ENCODE results near the gene INTS4. TPM values are rescaled to one million over a fixed set of nuclear protein-coding genes. Genes with fewer than 3 reads are reported as not detected.
"Not testable (repeated sequence)": the region's sequence is repeated elsewhere in the genome, so short reads cannot be mapped to it uniquely, and the experiment has no call there.

The INTS4 gene
- total and polyA plus RNA-seq, 2 donors from 2014 or later = 16.7 to 34.6 TPM

DNA sequence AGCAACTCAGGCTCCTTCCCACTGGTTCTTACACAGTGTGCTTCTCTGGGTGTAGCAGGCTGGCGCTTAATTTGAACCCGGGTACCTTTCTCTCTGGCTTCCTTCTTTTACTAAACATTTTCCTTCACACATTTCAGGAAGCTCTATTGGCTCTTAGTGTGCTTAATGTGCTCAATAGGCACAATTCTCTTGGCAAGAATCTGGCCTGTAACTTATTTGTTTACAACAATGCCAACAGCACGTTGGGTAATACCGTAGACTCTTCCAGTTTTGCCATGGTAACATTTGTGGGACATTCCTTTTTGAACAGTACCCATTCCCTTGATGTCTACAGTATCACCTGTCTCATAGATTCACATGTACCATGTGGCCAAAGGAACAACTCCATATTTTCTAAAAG, 125.7 kb downstream of the INTS4 start:
- Histone ChIP-seq H3K9me3 (ENCODE audit: control insufficient read depth in 2 of 3, insufficient read depth in 1 of 3, low read length in 3 of 3) (no peaks in the 10 kb centered on the region), H3K36me3 (ENCODE audit: control insufficient read depth in 2 of 3, insufficient read depth in 3 of 3, low read length in 3 of 3) (peaks cover under 1 to 8% (median 2%) of the 10 kb centered on the region in 3 donors), H3K27me3 (ENCODE audit: control insufficient read depth, insufficient read depth, low read length) (no peaks in the 10 kb centered on the region), H3K4me3 (ENCODE audit: low read length in 3 of 3) (no peak overlapping the region), H3K27ac (ENCODE audit: low read depth in 2 of 2, low read length in 2 of 2) (no peak overlapping the region), H3K4me1 (ENCODE audit: control insufficient read depth in 2 of 3, insufficient read depth in 2 of 3, low read depth in 1 of 3, low read length in 3 of 3) (no peaks in the 10 kb centered on the region), H3K9ac (ENCODE audit: low read length in 3 of 3) (no peak overlapping the region)
- intact Hi-C loops (cut with DNase I) = no loop called here
- TF ChIP-seq, protein P1, sequence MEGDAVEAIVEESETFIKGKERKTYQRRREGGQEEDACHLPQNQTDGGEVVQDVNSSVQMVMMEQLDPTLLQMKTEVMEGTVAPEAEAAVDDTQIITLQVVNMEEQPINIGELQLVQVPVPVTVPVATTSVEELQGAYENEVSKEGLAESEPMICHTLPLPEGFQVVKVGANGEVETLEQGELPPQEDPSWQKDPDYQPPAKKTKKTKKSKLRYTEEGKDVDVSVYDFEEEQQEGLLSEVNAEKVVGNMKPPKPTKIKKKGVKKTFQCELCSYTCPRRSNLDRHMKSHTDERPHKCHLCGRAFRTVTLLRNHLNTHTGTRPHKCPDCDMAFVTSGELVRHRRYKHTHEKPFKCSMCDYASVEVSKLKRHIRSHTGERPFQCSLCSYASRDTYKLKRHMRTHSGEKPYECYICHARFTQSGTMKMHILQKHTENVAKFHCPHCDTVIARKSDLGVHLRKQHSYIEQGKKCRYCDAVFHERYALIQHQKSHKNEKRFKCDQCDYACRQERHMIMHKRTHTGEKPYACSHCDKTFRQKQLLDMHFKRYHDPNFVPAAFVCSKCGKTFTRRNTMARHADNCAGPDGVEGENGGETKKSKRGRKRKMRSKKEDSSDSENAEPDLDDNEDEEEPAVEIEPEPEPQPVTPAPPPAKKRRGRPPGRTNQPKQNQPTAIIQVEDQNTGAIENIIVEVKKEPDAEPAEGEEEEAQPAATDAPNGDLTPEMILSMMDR (IDR thresholded peaks at IDR 0.05; ENCODE audit: borderline replicate concordance, extremely low read depth, insufficient read depth) = no peak
- FAIRE-seq = no peak
- DNase-seq = no peak

DNA sequence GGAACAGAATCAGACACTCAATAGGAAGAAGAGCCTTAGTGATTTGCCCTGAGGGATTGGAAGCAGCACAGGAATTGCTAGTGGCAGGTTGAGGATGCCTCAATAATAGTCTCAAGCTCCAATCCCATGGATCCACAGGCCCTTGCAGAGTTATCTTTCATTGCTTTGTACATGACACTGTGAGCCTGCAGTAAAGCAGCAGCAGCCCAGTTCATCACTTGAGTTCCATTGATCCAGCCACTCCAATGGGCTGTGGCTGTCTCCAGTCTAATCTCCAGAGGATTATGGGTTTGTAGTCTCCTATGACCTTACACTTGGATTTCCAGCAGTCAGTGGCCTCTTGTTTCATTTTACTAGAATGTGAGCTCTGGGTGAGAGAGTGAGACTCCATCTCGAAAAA, 128.1 kb downstream of the INTS4 start:
- no peak overlapping the region for H3K27ac ChIP-seq (ENCODE audit: low read depth in 2 of 2, low read length in 2 of 2)
- H3K27me3 ChIP-seq (ENCODE audit: control insufficient read depth, insufficient read depth, low read length) = no peaks in the 10 kb centered on the region
- FAIRE-seq (no peak), DNase-seq (no peak)
- no peak overlapping the region for H3K9ac ChIP-seq (ENCODE audit: low read length in 3 of 3)
- intact Hi-C loops (cut with DNase I) = no loop called here
- peaks cover 0 to 2% (median under 1%) of the 10 kb centered on the region in 3 donors for H3K36me3 ChIP-seq (ENCODE audit: control insufficient read depth in 2 of 3, insufficient read depth in 3 of 3, low read length in 3 of 3)
- no peaks in the 10 kb centered on the region for H3K4me1 ChIP-seq (ENCODE audit: control insufficient read depth in 2 of 3, insufficient read depth in 2 of 3, low read depth in 1 of 3, low read length in 3 of 3)
- TF ChIP-seq, protein P1 (IDR thresholded peaks at IDR 0.05; ENCODE audit: borderline replicate concordance, extremely low read depth, insufficient read depth) = no peak
- H3K9me3 ChIP-seq (ENCODE audit: control insufficient read depth in 2 of 3, insufficient read depth in 1 of 3, low read length in 3 of 3) = no peaks in the 10 kb centered on the region
- H3K4me3 ChIP-seq (ENCODE audit: low read length in 3 of 3) = no peak overlapping the region

DNA sequence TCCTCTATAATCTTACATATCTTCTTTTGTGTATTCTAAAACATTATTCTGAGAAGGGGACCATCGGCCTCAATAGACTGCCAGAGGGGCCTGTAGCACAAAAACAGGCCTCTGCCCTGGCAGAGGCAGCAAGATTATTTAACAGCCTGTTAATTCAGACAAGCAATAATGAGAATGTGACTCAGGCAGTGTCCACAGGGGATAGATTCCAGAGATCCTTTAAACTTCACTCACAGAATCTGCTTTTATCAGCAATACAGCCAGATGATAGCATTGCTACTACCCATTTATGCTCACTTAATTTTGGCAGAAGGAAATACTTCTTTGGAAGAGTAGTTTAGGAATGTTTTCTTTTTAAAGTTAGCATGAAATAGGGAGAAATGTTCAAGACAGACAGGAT, 128.7 kb downstream of the INTS4 start:
- TF ChIP-seq, protein P1 (IDR thresholded peaks at IDR 0.05; ENCODE audit: borderline replicate concordance, extremely low read depth, insufficient read depth) = no peak
- Histone ChIP-seq H3K36me3 (ENCODE audit: control insufficient read depth in 2 of 3, insufficient read depth in 3 of 3, low read length in 3 of 3) (peaks cover 0 to 2% (median 0%) of the 10 kb centered on the region in 3 donors), H3K4me3 (ENCODE audit: low read length in 3 of 3) (no peak overlapping the region), H3K9me3 (ENCODE audit: control insufficient read depth in 2 of 3, insufficient read depth in 1 of 3, low read length in 3 of 3) (no peaks in the 10 kb centered on the region), H3K27ac (ENCODE audit: low read depth in 2 of 2, low read length in 2 of 2) (no peak overlapping the region), H3K9ac (ENCODE audit: low read length in 3 of 3) (no peak overlapping the region), H3K4me1 (ENCODE audit: control insufficient read depth in 2 of 3, insufficient read depth in 2 of 3, low read depth in 1 of 3, low read length in 3 of 3) (no peaks in the 10 kb centered on the region), H3K27me3 (ENCODE audit: control insufficient read depth, insufficient read depth, low read length) (no peaks in the 10 kb centered on the region)
- DNase-seq (no peak), FAIRE-seq (no peak)
- intact Hi-C loops (cut with DNase I) = no loop called here

DNA sequence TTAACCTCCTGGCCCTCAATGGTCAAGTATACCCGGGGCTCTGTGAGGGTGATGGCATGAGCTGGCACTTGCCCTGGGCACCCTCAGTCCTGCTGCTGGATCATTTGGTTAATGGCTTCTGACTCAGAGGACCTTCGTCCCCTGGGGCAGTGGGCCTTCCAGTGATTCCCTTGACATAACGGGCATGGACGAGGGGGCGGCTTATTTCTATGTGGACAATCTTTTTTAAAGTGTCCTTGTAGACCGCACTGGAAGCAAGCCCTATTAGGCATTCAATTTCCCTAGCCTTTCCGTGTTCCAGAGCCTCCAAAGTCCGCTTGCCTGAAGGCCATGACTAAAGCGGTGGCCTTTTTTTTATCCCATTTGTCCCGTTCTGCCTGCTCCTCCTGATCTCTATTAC, 133.0 kb downstream of the INTS4 start:
- H3K36me3 ChIP-seq (ENCODE audit: control insufficient read depth in 2 of 3, insufficient read depth in 3 of 3, low read length in 3 of 3); FAIRE-seq: not testable (repeated sequence)

DNA sequence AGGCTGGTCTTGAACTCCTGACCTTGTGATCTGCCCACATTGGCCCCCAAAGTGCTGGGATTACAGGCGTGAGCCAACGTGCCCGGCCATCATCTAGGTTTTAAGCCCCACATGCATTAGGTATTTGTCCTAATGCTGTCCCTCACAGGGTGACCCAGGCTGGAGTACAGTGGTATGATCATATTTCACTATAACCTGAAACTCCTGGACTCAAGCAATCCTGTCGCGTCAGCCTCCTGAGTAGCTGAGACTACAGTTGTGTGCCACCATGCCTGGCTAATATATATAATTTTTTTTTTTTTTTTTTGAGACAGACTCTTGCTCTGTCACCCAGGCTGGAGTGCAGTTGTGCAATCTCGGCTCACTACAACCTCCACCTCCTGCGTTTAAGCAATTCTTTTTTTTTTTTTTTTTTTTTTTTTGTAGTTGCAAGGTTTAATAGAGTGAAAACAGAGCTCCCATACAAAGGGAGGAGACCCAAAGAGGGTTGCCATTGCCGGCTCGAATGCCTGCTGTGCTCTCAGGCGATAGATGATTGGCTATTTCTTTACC, 136.5 kb downstream of the INTS4 start:
- H3K9ac ChIP-seq (ENCODE audit: low read length in 3 of 3); FAIRE-seq; H3K9me3 ChIP-seq (ENCODE audit: control insufficient read depth in 2 of 3, insufficient read depth in 1 of 3, low read length in 3 of 3); H3K4me1 ChIP-seq (ENCODE audit: control insufficient read depth in 2 of 3, insufficient read depth in 2 of 3, low read depth in 1 of 3, low read length in 3 of 3); intact Hi-C loops (cut with DNase I); H3K4me3 ChIP-seq (ENCODE audit: low read length in 3 of 3); H3K27me3 ChIP-seq (ENCODE audit: control insufficient read depth, insufficient read depth, low read length); H3K27ac ChIP-seq (ENCODE audit: low read depth in 2 of 2, low read length in 2 of 2); DNase-seq: not testable (repeated sequence)
- H3K36me3 ChIP-seq (ENCODE audit: control insufficient read depth in 2 of 3, insufficient read depth in 3 of 3, low read length in 3 of 3) = peaks cover 2 to 11% (median 4%) of the 10 kb centered on the region in 3 donors

More for the DNA sequence above, 133.0 kb downstream of the INTS4 start:
- H3K9me3 ChIP-seq (ENCODE audit: control insufficient read depth in 2 of 3, insufficient read depth in 1 of 3, low read length in 3 of 3); H3K4me1 ChIP-seq (ENCODE audit: control insufficient read depth in 2 of 3, insufficient read depth in 2 of 3, low read depth in 1 of 3, low read length in 3 of 3); H3K9ac ChIP-seq (ENCODE audit: low read length in 3 of 3); H3K27ac ChIP-seq (ENCODE audit: low read depth in 2 of 2, low read length in 2 of 2); DNase-seq; H3K27me3 ChIP-seq (ENCODE audit: control insufficient read depth, insufficient read depth, low read length); intact Hi-C loops (cut with DNase I); H3K4me3 ChIP-seq (ENCODE audit: low read length in 3 of 3): not testable (repeated sequence)

All from kidney (tissue), 14 donors.